Vagina (tissue), 2 donors: ENCODE results near the gene ZDHHC1. TPM values are rescaled to one million over a fixed set of nuclear protein-coding genes. Genes with fewer than 3 reads are reported as not detected.

ENCODE experiments used
- DNase-seq, 2 donors: peaks; one replicate each; pipeline ENCODE4 v3.0.0-alpha.2; 2017; ENCODE audit errors: extremely low spot score in 2 of 2
- H3K27ac ChIP-seq: fragments of 200-600 bp; sonication (generic); one replicate; pipeline ENCODE4 v1.5.1; 2019
- H3K27me3 ChIP-seq: fragments of 200-600 bp; sonication (generic); one replicate; pipeline ENCODE4 v1.5.1; 2019
- H3K36me3 ChIP-seq, 2 donors: fragments of 200-600 bp; sonication (generic); one replicate each; pipeline ENCODE4 v1.5.1; 2017 to 2019
- H3K4me1 ChIP-seq: fragments of 200-600 bp; sonication (generic); one replicate; pipeline ENCODE4 v1.5.1; 2019
- H3K4me3 ChIP-seq, 2 donors: fragments of 200-600 bp; sonication (generic); 1 replicate in 1 of 2; 2 replicates in 1 of 2; pipeline ENCODE4 v1.5.1; 2016 to 2019
- H3K9me3 ChIP-seq: fragments of 200-600 bp; sonication (generic); one replicate; pipeline ENCODE4 v1.5.1; 2019
- CTCF ChIP-seq, 3 experiments: fragments of 450-650 bp in 2 of 3; fragments of 200-600 bp in 1 of 3; sonication (generic) in 1 of 3; IDR thresholded peaks; one replicate each; pipeline ENCODE4 v1.5.1; 2017 to 2019; ENCODE audit warnings: antibody characterized with exemption in 3 of 3, mild to moderate bottlenecking in 2 of 3, moderate library complexity in 2 of 3
- POLR2A ChIP-seq, 2 donors: fragments of 450-650 bp; IDR thresholded peaks; one replicate each; pipeline ENCODE4 v1.6.1; 2017; ENCODE audit warnings: antibody characterized with exemption in 2 of 2, mild to moderate bottlenecking in 2 of 2, moderate library complexity in 2 of 2
- POLR2AphosphoS5 ChIP-seq, 2 donors: sonication (generic); formaldehyde crosslinking; IDR thresholded peaks; one replicate each; pipeline ENCODE4 v1.9.0; 2017; ENCODE audit warnings: antibody characterized with exemption in 2 of 2, mild to moderate bottlenecking in 2 of 2, low read depth in 1 of 2; ENCODE audit not compliant: insufficient read depth in 1 of 2
- intact Hi-C: fragments of 100-400 bp; cut with DNase I; formaldehyde crosslinking; loops from one replicate; pipeline ENCODE4 v1.15.1; 2023
- total RNA-seq: library from RNA; depleted of rRNA; stranded (reverse); fragments of >200 nt; gene quantifications from one replicate; pipeline ENCODE4 v1.2.3, GENCODE V29; 2016

The ZDHHC1 gene
- total RNA-seq, 1 donor from 2014 or later: 22.3 TPM

- intact Hi-C loops: no loop called here
- DNase-seq: no peak
- no peak for TF ChIP-seq POLR2AphosphoS5 (IDR thresholded peaks at IDR 0.05; ENCODE audit: insufficient read depth in 1 of 2, low read depth in 1 of 2)
- TF ChIP-seq CTCF (IDR thresholded peaks at IDR 0.05): no peak
- no peak for TF ChIP-seq POLR2A (IDR thresholded peaks at IDR 0.05)
- no peak overlapping the region for H3K4me3 ChIP-seq
- peaks cover 26% of the 10 kb centered on the region for H3K4me1 ChIP-seq
- H3K27ac ChIP-seq: no peak overlapping the region
- no peaks in the 10 kb centered on the region for H3K9me3 ChIP-seq
- H3K36me3 ChIP-seq: no peaks in the 10 kb centered on the region
- no peaks in the 10 kb centered on the region for H3K27me3 ChIP-seq
Observed at GRCh38 chr16:67388191-67388590, 28.1 kb downstream of the ZDHHC1 start.

GRCh38 chr16:67387479-67388079 lies 28.7 kb downstream of the ZDHHC1 start:
- no peaks in the 10 kb centered on the region for H3K9me3 ChIP-seq
- peaks cover 20% of the 10 kb centered on the region for H3K4me1 ChIP-seq
- no peaks in the 10 kb centered on the region for H3K36me3 ChIP-seq
- TF ChIP-seq CTCF (IDR thresholded peaks at IDR 0.05) (no peak), POLR2AphosphoS5 (IDR thresholded peaks at IDR 0.05; ENCODE audit: insufficient read depth in 1 of 2, low read depth in 1 of 2) (no peak), POLR2A (IDR thresholded peaks at IDR 0.05) (no peak)
- no peak for DNase-seq
- no peak overlapping the region for H3K4me3 ChIP-seq
- no peak overlapping the region for H3K27ac ChIP-seq
- intact Hi-C loops: no loop called here
- H3K27me3 ChIP-seq: no peaks in the 10 kb centered on the region

- Histone ChIP-seq H3K4me1 (peaks cover 14% of the 10 kb centered on the region), H3K27me3 (no peaks in the 10 kb centered on the region), H3K4me3 (no peak overlapping the region), H3K9me3 (no peaks in the 10 kb centered on the region), H3K27ac (no peak overlapping the region), H3K36me3 (no peaks in the 10 kb centered on the region)
- intact Hi-C loops: no loop called here
- no peak for TF ChIP-seq CTCF (IDR thresholded peaks at IDR 0.05)
- TF ChIP-seq POLR2A (IDR thresholded peaks at IDR 0.05): no peak
- no peak for TF ChIP-seq POLR2AphosphoS5 (IDR thresholded peaks at IDR 0.05; ENCODE audit: insufficient read depth in 1 of 2, low read depth in 1 of 2)
- DNase-seq: no peak
Observed at GRCh38 chr16:67386861-67387455, 29.3 kb downstream of the ZDHHC1 start.

GRCh38 chr16:67384778-67385510 lies 31.3 kb downstream of the ZDHHC1 start:
- H3K27ac ChIP-seq: no peak overlapping the region
- no peaks in the 10 kb centered on the region for H3K36me3 ChIP-seq
- H3K4me1 ChIP-seq: no peaks in the 10 kb centered on the region
- intact Hi-C loops: no loop called here
- no peaks in the 10 kb centered on the region for H3K9me3 ChIP-seq
- no peaks in the 10 kb centered on the region for H3K27me3 ChIP-seq
- TF ChIP-seq POLR2A (IDR thresholded peaks at IDR 0.05) (no peak), POLR2AphosphoS5 (IDR thresholded peaks at IDR 0.05; ENCODE audit: insufficient read depth in 1 of 2, low read depth in 1 of 2) (no peak), CTCF (IDR thresholded peaks at IDR 0.05) (no peak)
- H3K4me3 ChIP-seq: no peak overlapping the region
- DNase-seq: no peak

GRCh38 chr16:67383284-67383683 lies 33.0 kb downstream of the ZDHHC1 start:
- H3K9me3 ChIP-seq: no peaks in the 10 kb centered on the region
- H3K4me1 ChIP-seq: no peaks in the 10 kb centered on the region
- intact Hi-C loops: no loop called here
- no peak for DNase-seq
- no peak overlapping the region for H3K27ac ChIP-seq
- no peak overlapping the region for H3K4me3 ChIP-seq
- no peak for TF ChIP-seq CTCF (IDR thresholded peaks at IDR 0.05)
- TF ChIP-seq POLR2A (IDR thresholded peaks at IDR 0.05): no peak
- TF ChIP-seq POLR2AphosphoS5 (IDR thresholded peaks at IDR 0.05; ENCODE audit: insufficient read depth in 1 of 2, low read depth in 1 of 2): no peak
- no peaks in the 10 kb centered on the region for H3K27me3 ChIP-seq
- H3K36me3 ChIP-seq: no peaks in the 10 kb centered on the region
